Adrenal gland (tissue), 12 donors: ENCODE measurements around the gene CAND2. TPM values are rescaled to one million over a fixed set of nuclear protein-coding genes. Genes with fewer than 3 reads are reported as not detected.

Experiments
- DNase-seq, 7 donors: peaks; one replicate each; pipeline ENCODE4 v3.0.0-alpha.2; 2019 to 2020
- H3K27ac ChIP-seq, 5 donors: fragments of 200-600 bp; sonication (generic) in 4 of 5; 1 replicate in 3 of 5; 2 replicates in 2 of 5; pipeline versions ENCODE4 v1.5.1 to v1.8.0; 2016 to 2020; ENCODE audit warnings: mild to moderate bottlenecking in 1 of 5
- H3K27me3 ChIP-seq: fragments of 200-600 bp; 2 replicates; pipeline ENCODE4 v1.8.0; 2021
- H3K36me3 ChIP-seq, 2 donors: fragments of 200-600 bp; replicated peaks in 1 of 2; 1 replicate in 1 of 2; 2 replicates in 1 of 2; pipeline versions ENCODE4 v1.5.1 to v1.8.0; 2018 to 2022
- H3K4me1 ChIP-seq, 2 donors: fragments of 200-600 bp; replicated peaks in 1 of 2; 1 replicate in 1 of 2; 2 replicates in 1 of 2; pipeline versions ENCODE4 v1.5.1 to v1.8.0; 2018 to 2021
- H3K4me3 ChIP-seq, 4 donors: fragments of 200-600 bp; sonication (generic) in 3 of 4; one replicate each; pipeline ENCODE4 v1.5.1; 2016 to 2018
- H3K9me3 ChIP-seq, 3 donors: fragments of 200-600 bp; sonication (generic) in 1 of 3; replicated peaks in 1 of 3; 1 replicate in 2 of 3; 2 replicates in 1 of 3; pipeline versions ENCODE4 v1.5.1 to v1.8.0; 2016 to 2021
- POLR2A ChIP-seq, 2 donors: fragments of 450-650 bp; IDR thresholded peaks; one replicate each; pipeline ENCODE4 v1.6.1; 2017; ENCODE audit warnings: antibody characterized with exemption in 2 of 2, mild to moderate bottlenecking in 2 of 2, moderate library complexity in 1 of 2
- WGBS, 4 donors: extraction: QIAGEN DNeasy Blood & Tissue Kit in 2 of 4; methylation state at CpG; one replicate each; pipeline versions ENCODE4 v1.1.5 to v1.1.7; 2013 to 2017; 5-methylcytosine and 5-hydroxymethylcytosine counted together
- intact Hi-C, 2 donors: fragments of 100-400 bp; cut with DNase I; formaldehyde crosslinking; loops; one replicate each; pipeline versions ENCODE4 v1.14.1 to v1.15.0; 2022 to 2023
- polyA plus RNA-seq, 3 donors: library from polyadenylated mRNA; stranded (reverse); fragments of 200-250 nt in 2 of 3; fragments of 350-450 nt in 1 of 3; fragmentation: Illumina TruSeq in 1 of 3; extraction: RNeasy Lipid Tissue Mini Kit (QIAGEN cat#74804) in 1 of 3; gene quantifications; one replicate each; pipeline ENCODE4 v1.2.3, GENCODE V29; 2013 to 2014
- total RNA-seq, 9 donors: library from RNA; depleted of rRNA in 4 of 9; stranded (reverse); fragments of >200 nt in 4 of 9; fragments of 120-200 nt in 1 of 9; fragmentation: NEBNext Ultra II Directional in 1 of 9; extraction: Animal tissue kit (Norgen Biotek cat#: 25700) in 1 of 9; gene quantifications; one replicate each; pipeline versions ENCODE4 v1.1.0 to v1.2.4, GENCODE V29; 2013 to 2023
- TF ChIP-seq, protein P1 (sequence below), 6 experiments: fragments of 450-650 bp in 4 of 6; fragments of 200-600 bp in 2 of 6; sonication (generic) in 1 of 6; IDR thresholded peaks; 1 replicate in 5 of 6; 2 replicates in 1 of 6; pipeline versions ENCODE4 v1.5.1 to v1.8.0; 2016 to 2021; ENCODE audit warnings: antibody characterized with exemption in 6 of 6, mild to moderate bottlenecking in 2 of 6, moderate library complexity in 1 of 6
- donor health status: healthy with polysubstance abuse.
- donor health status: Bipolar disorder and iron deficiency.
- donor health status: DM: yes; HTN: yes; CAD: no.
- donor health status: DM: no; HTN: no; CAD: no.
- donor health status: DM: no; HTN: no; CAD: no.
- donor health status: DM: yes; HTN: yes; CAD: no.

Gene CAND2
- total and polyA plus RNA-seq, 12 donors: 1.1 to 17.9 (median 7.6) TPM

- TF ChIP-seq, protein P1, sequence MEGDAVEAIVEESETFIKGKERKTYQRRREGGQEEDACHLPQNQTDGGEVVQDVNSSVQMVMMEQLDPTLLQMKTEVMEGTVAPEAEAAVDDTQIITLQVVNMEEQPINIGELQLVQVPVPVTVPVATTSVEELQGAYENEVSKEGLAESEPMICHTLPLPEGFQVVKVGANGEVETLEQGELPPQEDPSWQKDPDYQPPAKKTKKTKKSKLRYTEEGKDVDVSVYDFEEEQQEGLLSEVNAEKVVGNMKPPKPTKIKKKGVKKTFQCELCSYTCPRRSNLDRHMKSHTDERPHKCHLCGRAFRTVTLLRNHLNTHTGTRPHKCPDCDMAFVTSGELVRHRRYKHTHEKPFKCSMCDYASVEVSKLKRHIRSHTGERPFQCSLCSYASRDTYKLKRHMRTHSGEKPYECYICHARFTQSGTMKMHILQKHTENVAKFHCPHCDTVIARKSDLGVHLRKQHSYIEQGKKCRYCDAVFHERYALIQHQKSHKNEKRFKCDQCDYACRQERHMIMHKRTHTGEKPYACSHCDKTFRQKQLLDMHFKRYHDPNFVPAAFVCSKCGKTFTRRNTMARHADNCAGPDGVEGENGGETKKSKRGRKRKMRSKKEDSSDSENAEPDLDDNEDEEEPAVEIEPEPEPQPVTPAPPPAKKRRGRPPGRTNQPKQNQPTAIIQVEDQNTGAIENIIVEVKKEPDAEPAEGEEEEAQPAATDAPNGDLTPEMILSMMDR (IDR thresholded peaks at IDR 0.05): no peak
- no peak for TF ChIP-seq POLR2A (IDR thresholded peaks at IDR 0.05)
- H3K4me3 ChIP-seq: no peak overlapping the region
- H3K27ac ChIP-seq: no peak overlapping the region
- DNase-seq: no peak
- no peaks in the 10 kb centered on the region for H3K9me3 ChIP-seq
- intact Hi-C loops: no loop called here
- no peaks in the 10 kb centered on the region for H3K36me3 ChIP-seq
- no peaks in the 10 kb centered on the region for H3K27me3 ChIP-seq
- H3K4me1 ChIP-seq: no peaks in the 10 kb centered on the region
- WGBS, 4 donors: 93 to 95% (median 94%) methylated on average over 8 of the region's 8 CpGs
These were observed 65.9 kb downstream of the CAND2 start for GRCh38 chr3:12862387-12862786.

DNA sequence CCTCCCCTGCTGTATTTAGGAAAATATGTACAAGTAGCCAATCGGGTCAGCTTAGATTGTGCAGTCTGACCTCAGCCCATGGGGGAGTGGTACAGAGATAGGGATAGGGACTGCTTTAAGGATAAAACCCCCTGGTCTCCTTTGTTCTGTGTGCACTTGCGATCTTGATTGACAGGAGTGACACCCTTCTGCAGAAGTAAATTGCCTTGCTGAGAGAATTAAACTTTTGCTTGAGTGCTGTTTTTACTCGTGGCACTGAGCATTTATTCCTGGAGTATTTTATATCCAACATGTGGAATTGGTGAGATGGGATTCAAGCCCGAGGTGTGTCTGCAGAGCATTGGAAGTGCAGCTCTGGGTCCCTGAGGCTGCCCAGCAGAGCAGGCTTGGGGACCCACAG lies 68.8 kb downstream of the CAND2 start:
- Histone ChIP-seq H3K4me1 (peaks cover 0 to 8% of the 10 kb centered on the region in 2 donors), H3K36me3 (no peaks in the 10 kb centered on the region), H3K27me3 (no peaks in the 10 kb centered on the region), H3K9me3 (no peaks in the 10 kb centered on the region), H3K4me3 (no peak overlapping the region), H3K27ac (no peak overlapping the region)
- no peak for DNase-seq
- WGBS, 4 donors: 84 to 92% (median 87%) methylated on average over 4 of the region's 4 CpGs
- TF ChIP-seq, protein P1 (IDR thresholded peaks at IDR 0.05): no peak
- intact Hi-C loops: no loop called here

GRCh38 chr3:12866836-12867235 lies 70.4 kb downstream of the CAND2 start:
- TF ChIP-seq, protein P1 (IDR thresholded peaks at IDR 0.05): no peak
- TF ChIP-seq POLR2A (IDR thresholded peaks at IDR 0.05): no peak
- no peak overlapping the region for H3K27ac ChIP-seq
- no peaks in the 10 kb centered on the region for H3K36me3 ChIP-seq
- intact Hi-C loops: loop anchor here in 1 of 2 donors (2.0 kb wide), 1 partner anchor 26 kb away; no protein-coding TSS in a partner anchor
- no peaks in the 10 kb centered on the region for H3K9me3 ChIP-seq
- 77 to 84% (median 80%) methylated on average over 5 to 6 of the region's 6 CpGs for WGBS, 4 donors
- no peak overlapping the region for H3K4me3 ChIP-seq
- DNase-seq: no peak
- peaks cover 0 to 8% of the 10 kb centered on the region in 2 donors for H3K4me1 ChIP-seq
- H3K27me3 ChIP-seq: no peaks in the 10 kb centered on the region

- DNase-seq: peak; percentile 80 to 96 (median 92)
- no peaks in the 10 kb centered on the region for H3K36me3 ChIP-seq
- TF ChIP-seq, protein P1 (IDR thresholded peaks at IDR 0.05): peak; percentile 68 to 97 (median 94)
- peak in 1 of 2 donors; percentile 66 for TF ChIP-seq POLR2A (IDR thresholded peaks at IDR 0.05)
- intact Hi-C loops: no loop called here
- H3K4me1 ChIP-seq: peaks cover 0 to 8% of the 10 kb centered on the region in 2 donors
- no peaks in the 10 kb centered on the region for H3K27me3 ChIP-seq
- no peaks in the 10 kb centered on the region for H3K9me3 ChIP-seq
- 16 to 23% (median 18%) methylated on average over 33 to 45 of the region's 45 CpGs for WGBS, 4 donors
- peak overlapping the region in 2 of 4 donors; percentile 13 to 28 for H3K4me3 ChIP-seq
- peak overlapping the region in 3 of 5 donors; percentile 52 to 78 (median 66) for H3K27ac ChIP-seq
These were observed 71.9 kb downstream of the CAND2 start for GRCh38 chr3:12868039-12869034.
